HG03064 (cell line): ENCODE measurements around the gene COX14.
"Not testable (repeated sequence)": the region's sequence is repeated elsewhere in the genome, so short reads cannot be mapped to it uniquely, and the experiment has no call there.

Source experiments
- ATAC-seq: cut with Tn5 transposase; IDR thresholded peaks from one replicate; pipeline ENCODE4 v1.9.1; 2021; ENCODE audit warnings: low read depth; ENCODE audit not compliant: unreplicated experiment

Gene COX14

DNA sequence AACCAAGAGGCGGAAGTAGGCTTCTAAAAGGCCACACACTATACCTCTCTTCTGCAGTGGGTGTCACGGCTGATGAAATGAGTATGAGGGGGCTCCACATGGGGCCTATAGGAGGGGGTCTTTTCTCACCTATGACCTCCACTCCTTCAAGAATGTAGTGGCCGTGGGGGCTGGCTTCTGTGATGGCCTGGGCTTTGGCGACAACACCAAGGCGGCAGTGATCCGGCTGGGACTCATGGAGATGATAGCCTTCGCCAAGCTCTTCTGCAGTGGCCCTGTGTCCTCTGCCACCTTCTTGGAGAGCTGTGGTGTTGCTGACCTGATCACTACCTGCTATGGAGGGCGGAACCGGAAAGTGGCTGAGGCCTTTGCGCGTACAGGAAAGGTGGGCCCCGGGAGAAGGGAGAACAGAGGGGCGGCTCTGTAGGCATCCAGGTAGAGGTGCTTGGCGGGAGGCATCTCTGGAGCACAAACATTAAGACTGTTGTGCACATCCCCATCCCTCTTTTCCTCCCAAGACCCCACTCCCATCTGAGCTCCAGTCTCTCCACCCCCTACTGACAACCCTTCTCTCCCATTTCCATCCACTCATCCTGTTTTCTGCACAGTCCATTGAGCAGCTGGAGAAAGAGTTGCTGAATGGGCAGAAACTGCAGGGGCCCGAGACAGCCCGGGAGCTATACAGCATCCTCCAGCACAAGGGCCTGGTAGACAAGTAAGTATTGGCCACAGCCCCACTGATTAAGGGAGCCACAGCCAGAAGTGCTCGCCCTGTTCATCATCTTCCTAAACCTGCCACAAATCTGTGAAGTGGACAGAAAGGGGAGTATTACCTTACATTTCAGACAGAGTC, 4.4 kb upstream of the COX14 start:
- no peak for ATAC-seq

DNA sequence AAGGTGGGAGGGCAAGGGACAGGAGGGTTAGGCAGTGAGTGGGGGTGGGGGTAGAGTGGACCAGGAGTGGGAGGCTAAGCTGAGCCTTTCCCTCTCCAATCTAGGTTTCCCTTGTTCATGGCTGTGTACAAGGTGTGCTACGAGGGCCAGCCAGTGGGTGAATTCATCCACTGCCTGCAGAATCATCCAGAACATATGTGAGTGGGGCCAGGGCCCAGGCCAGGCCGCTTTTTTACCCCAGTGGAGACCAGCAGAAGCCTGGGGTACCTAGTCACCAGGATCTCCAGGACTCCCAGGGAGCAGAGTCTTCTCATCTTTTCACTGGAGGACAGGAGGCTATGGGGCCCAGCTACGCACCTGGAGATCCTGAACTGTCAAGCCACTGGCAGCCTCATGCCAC, 2.7 kb upstream of the COX14 start:
- ATAC-seq = no peak

DNA sequence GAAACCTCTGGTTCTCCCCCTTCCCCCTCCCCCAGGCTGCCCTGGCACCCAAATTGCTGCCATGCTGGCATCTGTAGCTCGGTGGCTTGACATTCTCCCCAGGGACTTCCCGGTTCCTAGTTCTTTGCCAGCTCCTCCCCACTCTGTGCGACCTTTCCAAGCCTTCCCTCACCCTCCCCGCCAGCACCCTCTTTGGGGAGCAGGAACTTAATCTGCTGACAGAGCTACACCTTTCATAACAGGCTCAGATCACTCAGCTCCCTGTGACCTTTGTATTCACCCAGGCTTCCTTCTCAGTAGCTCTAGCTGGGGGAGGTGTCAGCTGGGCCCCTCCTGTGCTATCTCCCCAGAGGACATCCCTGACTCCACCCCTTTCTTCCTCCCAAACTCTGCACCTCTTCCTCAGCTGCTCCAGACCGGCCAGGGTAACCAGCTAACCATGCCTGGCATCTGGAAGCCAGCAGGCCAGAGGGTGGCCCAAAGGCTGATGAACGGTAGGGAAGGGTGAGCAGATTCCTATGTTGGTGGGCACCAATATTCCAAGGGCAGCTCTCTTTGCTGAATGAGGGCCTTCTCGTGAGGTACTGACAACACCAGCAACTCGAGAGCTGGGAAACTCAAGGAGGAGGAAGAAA, 1.8 kb upstream of the COX14 start:
- ATAC-seq = peak; percentile 25

DNA sequence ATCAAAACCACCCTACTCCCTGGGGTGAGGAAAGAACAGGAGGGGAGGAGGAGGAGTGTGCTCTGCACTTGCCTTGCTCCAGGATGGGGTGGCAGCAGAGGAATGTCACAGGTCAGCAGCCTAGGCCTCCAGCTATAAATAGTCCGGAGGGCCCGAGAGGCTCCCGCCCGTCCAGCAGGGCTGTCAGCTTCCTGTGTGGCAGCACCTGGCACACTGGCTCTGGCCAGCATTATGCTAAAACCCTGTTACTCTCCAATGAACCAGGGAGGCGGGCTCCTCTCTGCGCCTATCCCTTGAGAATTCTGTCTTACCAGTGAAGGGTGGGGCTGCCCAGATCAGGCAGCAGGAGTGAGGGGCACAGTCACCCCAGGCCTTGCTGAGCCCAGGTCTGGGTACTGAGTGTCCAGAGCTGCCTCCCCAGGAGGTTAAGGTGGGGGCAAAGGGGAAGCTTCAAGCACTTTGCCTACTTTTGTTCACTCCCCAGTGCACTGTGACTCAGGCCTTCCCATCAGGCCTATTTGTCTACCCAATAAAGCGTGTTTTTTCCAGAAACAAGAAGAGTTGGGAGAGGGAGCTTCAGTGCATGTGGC, 1.2 kb upstream of the COX14 start:
- no peak for ATAC-seq

DNA sequence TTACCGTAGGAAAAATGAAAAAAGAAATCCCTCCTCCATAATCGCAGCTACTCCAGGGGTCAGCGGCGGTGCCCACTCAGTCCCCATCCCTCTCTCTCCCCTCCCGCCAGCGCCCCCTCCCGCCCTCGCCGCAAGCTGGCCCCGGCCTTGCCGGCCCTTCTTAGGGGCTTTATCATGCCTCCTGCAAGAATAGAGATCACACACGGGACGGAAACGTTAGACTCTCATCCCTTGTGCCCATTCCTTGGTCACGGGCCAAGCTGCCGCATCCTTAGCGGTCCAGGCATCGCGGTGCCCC, 692 bp upstream of the COX14 start:
- no peak for ATAC-seq

DNA sequence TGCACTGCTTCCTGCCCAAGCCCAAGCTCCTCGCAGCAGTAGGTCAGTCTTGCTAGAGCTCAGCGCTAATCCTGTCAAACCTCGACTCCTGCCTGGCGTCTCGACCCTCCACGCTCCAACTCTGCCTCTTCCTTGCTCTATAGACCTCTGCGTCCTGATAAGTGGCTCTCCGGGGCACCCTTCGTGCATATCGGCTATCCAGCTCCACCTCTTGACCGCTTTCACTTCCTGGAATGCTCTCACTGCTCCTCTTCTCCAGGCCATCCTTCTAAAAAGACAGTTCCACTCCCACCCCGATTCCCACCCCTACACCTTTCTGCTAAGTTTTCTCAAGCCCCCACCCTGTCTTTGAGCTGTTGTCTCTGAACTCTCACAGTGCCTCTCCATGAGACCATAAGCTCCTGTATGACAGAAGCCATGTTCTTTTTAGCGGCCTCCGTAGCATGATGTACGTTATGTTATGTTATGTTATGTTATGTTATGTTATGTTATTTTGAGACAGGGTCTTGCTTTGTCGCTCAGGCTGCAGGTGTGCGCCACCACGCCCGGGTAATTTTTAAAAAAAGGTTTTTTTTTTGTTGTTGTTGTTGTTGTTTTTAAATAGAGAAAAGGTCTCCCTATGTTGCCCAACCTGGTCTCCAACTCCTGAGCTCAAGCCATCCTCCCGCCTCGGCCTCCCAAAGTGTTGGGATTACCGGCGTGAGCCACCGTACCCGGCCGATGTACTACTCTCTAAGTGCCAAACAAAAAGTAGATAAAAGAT, 601 bp downstream of the COX14 start:
- no peak for ATAC-seq

DNA sequence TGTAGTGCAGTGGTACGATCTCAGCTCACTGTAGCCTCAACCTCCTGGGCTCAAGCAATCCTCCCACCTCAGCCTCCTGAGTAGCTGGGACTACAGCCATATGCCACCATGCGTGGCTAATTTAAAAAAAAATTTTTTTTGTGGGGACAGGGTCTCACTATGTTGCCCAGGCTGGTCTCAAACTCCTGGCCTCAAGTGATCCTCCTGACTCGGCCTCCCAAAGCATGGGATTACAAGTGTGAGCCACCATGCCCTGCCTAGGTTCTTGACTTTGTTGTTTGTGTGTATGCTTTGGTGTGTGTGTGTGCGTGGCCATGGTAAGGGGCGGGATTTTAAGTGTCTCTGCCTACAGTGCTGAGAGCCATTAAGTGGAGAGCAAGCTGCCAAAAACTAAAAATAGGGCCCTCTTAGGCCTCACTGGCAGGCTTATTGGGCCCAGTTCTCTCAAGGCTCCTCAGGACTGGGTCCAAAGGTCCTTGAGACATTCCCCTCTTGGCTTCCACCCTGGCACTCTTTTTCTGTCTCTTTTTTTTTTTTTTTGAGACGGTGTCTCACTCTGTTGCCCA, 5.1 kb downstream of the COX14 start:
- no peak for ATAC-seq

DNA sequence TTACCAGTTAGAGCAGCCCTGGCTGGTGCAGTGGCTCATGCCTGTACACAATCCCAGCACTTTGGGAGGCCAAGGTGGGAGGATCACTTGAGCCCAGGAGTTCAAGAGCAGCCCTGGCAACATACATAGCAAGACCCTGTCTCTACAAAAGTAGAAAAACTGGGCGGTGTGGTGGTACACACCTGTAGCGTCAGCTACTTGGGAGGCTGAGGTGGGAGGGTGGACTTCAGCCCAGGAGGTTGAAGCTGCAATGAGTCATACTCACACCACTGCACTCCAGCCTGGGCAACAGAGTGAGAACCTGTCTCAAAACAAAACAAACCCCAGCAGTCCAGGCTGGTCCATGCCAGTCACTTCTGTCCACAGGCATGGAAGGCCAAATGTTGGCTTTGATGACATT, 7.4 kb downstream of the COX14 start:
- ATAC-seq = no peak

DNA sequence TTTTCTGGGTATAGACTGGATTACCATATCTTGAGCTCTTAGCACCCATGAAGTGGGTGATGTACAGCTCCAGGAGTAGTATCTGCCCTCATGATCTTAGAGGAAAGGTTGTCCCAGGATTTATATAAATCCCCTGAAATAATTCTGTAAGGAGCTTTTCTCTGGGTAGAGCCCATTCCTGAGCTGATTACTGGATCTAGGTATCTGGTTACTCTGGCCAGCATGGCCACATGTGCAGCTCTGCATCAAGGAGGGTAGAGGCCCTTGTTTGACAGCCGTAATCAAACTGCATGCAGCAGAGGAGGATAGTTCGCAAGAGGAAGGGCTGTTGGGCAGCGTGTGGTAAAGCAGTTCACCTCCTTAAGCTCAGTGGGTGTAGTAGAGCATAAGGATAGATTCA, 8.5 kb downstream of the COX14 start:
- ATAC-seq = no peak

DNA sequence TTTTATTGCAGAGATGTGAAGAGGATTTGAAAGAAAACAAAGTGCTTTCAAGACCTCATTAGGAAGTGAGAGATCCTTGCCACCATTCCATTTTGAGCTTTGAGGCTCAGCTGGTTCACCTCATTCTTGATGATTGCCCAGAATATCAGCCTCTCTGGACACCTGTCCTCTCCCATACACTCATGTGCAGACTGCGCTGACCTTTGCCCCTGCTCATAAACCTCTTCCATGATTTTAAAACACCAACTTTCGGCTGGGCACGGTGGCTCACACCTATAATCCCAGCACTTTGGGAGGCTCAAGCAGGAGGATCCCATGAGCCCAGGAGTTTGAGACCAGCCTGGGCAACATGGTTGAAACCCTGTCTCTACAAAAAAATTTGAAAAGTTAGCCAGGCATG, 8.9 kb downstream of the COX14 start:
- no peak for ATAC-seq

DNA sequence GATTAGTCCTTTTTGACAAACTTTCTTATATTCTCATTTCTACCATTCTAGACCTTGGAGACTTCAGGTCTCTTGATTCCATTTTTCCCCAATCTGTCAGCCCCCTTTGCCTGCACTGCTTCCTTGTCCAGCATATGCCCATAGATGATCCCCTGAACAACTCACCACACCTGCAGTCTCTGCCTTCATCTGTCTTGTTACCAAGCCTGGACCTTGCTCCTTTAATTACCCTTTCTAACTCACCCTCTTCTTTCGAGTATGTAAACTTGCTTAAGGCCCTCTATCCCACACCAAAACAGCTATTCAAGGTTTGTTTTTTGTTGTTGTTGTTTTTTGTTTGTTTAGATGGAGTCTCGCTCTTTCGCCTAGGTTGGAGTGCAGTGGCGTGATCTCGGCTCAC, 9.6 kb downstream of the COX14 start:
- no peak for ATAC-seq

DNA sequence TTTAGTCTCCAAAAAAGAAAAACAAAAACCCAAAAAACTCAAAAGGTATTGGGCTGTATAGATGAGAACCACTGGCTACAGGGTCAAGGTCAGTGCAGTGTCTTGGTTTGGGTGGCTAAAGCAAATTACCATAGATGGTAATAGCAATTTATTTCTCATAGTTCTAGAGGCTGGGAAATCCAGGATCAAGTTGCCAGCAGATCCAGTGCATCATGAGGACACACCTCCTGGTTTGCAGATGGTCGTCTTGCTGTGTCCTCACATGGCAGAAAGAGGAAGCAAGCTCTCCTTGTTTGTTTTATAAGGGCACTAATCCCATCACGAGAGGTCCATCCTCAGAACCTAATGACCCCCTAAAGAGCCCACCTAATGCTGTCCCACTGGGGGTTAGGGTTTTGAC, 11.2 kb downstream of the COX14 start:
- ATAC-seq = no peak

DNA sequence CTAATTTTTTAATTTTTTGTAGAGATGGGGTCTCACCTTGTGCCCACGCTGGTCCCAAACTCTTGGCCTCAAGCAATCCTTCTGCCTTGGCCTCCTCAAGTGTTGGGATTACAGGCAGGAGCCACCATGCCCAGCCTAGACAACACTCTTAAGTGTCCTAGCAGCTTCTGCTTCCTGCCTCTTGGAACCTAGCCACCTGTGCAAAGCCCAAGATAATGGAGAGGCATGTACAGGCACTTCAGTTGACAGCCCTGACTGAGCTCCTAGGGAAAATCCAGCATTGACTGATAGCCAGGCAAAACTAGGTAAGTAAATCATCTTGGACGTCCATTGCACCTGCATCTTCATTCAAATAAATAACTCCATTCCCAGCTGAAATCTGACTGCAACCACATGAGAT, 15.5 kb downstream of the COX14 start:
- ATAC-seq = no peak

DNA sequence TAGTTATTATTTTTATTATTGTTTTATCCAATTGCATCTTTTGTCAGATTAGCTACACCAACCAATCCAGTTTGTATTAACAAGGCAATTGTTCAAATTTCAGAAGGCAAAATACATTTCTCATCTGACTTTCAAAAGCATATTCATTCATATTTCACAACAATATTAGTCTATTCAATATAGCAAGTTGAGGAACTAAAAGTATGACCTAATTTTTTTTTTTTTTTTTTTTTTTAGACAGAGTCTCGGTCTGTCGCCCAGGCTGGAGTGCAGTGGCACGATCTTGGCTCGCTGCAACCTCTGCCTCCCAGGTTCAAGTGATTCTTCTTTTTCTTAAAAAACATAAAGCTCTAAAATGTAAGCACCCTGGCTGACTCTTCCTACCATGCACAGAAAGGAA, 17.3 kb downstream of the COX14 start:
- no peak for ATAC-seq

DNA sequence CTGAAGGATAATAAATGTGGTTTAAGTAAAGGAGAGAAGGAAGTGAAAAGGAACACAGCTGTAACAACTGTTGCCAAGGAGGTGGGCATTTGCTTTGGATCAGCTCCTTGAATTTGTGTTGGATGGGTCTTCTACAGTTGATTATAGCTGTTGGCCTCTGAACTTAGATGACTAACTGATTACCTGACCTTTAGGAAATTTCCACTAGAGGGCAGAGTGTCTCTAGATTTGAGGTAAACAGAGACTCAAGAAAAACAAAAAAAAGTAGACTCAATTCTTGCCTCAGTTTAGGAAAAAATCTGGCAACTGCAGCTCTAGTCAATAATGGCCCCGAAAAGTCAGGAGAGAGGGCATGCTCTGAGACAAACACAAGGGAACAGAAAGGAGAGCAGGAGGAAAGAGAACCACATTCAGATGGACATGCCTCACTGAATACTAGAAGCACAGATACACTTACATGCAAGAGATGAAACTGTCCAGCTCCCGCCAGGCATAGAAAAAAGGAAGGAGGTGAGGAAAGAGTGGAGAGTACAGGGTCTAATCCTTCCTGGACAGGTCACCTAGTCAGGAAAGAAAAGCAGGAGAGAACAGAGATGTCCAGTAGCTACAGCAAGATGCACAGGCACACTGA, 20.6 kb downstream of the COX14 start:
- ATAC-seq = no peak

DNA sequence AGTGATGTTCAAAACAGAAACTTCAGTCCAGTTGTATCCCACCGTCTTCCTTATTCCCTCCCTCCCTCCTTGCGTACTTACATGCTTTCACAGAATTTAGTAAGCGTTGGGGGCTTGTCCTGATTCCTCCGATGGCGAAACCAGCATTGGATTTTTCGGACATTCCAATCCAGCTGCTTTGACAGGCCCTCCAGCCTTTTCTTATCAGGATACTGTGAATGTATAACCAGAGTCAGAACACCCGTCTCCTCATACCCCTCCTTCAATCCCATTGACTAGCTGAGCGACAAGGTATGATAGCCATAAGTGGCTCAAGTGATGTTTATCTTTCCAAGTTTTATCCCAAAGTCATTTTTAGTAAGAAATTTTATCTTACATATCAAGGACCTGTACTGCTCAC, 31.0 kb downstream of the COX14 start:
- no peak for ATAC-seq

DNA sequence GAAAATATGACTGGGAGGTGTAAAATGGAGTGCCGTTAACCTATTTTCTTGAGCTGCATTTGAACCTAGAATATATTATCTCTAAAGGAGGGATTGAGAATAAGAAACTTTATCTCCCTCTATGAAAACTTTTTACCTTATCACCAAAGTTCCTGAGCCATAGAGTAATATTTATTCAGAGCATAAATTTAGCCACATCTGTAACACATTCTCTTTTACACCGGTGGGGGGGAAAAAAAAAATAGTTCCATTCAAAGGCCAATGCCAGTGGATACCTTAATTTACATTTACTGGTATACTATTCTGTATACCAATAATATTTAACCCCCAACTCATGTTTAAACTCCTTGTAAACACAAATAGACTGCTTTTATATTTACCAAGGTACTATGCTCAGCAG, 33.4 kb downstream of the COX14 start:
- ATAC-seq = no peak

DNA sequence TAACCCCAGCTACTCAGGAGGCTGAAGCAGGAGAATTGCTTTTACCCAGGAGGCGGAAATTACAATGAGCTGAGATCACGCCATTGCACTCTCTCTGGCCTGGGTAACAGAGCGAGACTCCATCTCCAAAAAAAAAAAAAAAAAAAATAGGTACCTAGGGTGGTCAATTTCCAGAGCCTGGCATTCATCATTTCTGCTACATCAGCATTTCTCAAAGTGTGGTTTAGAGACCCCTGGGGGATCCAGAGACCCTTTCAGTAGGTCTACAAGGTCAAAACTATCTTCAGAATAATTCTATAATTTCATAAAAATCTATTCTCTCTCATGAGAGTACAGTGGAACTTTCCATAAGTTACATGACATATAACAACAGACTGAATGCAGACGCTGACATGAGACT, 35.2 kb downstream of the COX14 start:
- ATAC-seq = no peak

DNA sequence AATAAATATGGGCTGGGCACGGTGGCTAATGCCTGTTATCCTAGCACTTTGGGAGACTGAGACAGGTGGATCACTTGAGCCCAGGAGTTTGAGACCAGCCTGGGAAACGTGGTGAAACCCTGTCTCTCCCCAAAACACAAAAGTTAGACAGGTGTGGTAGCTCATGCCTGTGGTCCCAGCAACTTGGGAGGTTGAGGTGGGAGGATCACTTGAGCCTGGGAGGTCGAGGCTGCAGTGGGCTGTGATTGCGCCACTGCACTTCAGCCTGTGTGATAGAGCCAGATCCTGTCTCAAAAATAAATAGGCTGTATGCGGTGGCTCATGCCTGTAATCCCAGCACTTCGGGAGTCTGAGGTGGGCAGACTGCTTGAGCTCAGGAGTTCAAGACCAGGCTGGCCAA, 36.0 kb downstream of the COX14 start:
- not testable (repeated sequence) for ATAC-seq

DNA sequence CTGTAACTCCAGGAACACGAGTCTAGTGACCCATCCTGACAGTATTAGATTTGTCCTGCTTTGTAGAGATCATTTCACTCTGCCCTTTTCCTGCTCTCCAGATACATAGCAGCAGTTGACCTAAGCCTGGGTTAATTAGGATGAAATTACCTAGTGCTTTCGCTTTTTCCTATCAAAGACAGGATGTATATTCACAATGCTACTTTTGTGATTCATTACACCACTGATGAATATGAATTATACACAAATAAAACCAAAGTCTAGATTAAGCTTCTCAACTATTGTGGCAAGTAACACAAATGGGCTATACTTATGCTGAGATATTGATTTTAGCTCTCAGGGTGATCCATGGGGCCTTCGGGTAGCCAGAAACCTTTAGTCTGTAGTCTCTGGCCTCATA, 37.3 kb downstream of the COX14 start:
- no peak for ATAC-seq
